SIG-M5 treated with dmso at 0.1 percent for 504 hours (cell line): ENCODE results near the gene ZIC1.

Source experiments
- DNase-seq: peaks from one replicate; lab custom pipeline; 2025; ENCODE audit not compliant: unreplicated experiment; lab: John Stamatoyannopoulos, UW

ZIC1 gene

GRCh38 chr3:147409143-147410115 lies at the start of gene ZIC1:
TSS of gene ZIC1 (plus strand) at chr3:147409365. CDS start at chr3:147410113, 748 bp downstream.
- DNase-seq = no peak

- no peak for DNase-seq
Observed at GRCh38 chr3:147360051-147360439, 49.1 kb upstream of the ZIC1 start.

- DNase-seq = no peak
Observed at GRCh38 chr3:147360646-147361453, 48.3 kb upstream of the ZIC1 start.

- DNase-seq = peak; percentile 6
Observed at GRCh38 chr3:147361454-147362420, 47.4 kb upstream of the ZIC1 start.

GRCh38 chr3:147364771-147365170 lies 44.4 kb upstream of the ZIC1 start:
- DNase-seq = no peak

GRCh38 chr3:147365196-147366115 lies 43.7 kb upstream of the ZIC1 start:
- DNase-seq = no peak

GRCh38 chr3:147367676-147368075 lies 41.5 kb upstream of the ZIC1 start:
- no peak for DNase-seq

- DNase-seq = no peak
Observed at GRCh38 chr3:147368151-147368550, 41.0 kb upstream of the ZIC1 start.

- DNase-seq = no peak
Observed at GRCh38 chr3:147368561-147369221, 40.5 kb upstream of the ZIC1 start.

GRCh38 chr3:147369231-147369630 lies 39.9 kb upstream of the ZIC1 start:
- no peak for DNase-seq

- DNase-seq = no peak
Observed at GRCh38 chr3:147369661-147370123, 39.5 kb upstream of the ZIC1 start.

GRCh38 chr3:147370349-147370748 lies 38.8 kb upstream of the ZIC1 start:
- DNase-seq = no peak

GRCh38 chr3:147371140-147371539 lies 38.0 kb upstream of the ZIC1 start:
- DNase-seq = no peak

- DNase-seq = no peak
Observed at GRCh38 chr3:147371771-147372340, 37.3 kb upstream of the ZIC1 start.

- no peak for DNase-seq
Observed at GRCh38 chr3:147372525-147373027, 36.6 kb upstream of the ZIC1 start.

- no peak for DNase-seq
Observed at GRCh38 chr3:147373301-147373700, 35.9 kb upstream of the ZIC1 start.

GRCh38 chr3:147377412-147378367 lies 31.5 kb upstream of the ZIC1 start:
- no peak for DNase-seq
